SW480 (cell line): Measurements from ENCODE around the gene LILRA6.
"Not testable (repeated sequence)": the region's sequence is repeated elsewhere in the genome, so short reads cannot be mapped to it uniquely, and the experiment has no call there.

Source experiments
- DNase-seq: peaks from one replicate; pipeline ENCODE4 v3.0.0-alpha.2; 2016; ENCODE audit warnings: low spot score

Gene LILRA6

GRCh38 chr19:54242646-54243045 is at the start of gene LILRA6:
Gene LILRA6, minus strand, starts transcription at chr19:54242790.
- DNase-seq: not testable (repeated sequence)

- not testable (repeated sequence) for DNase-seq
These were observed 46.6 kb upstream of the LILRA6 start for GRCh38 chr19:54289160-54289559.

- DNase-seq: no peak
These were observed 44.9 kb upstream of the LILRA6 start for GRCh38 chr19:54287456-54287855.

- DNase-seq: not testable (repeated sequence)
These were observed 43.7 kb upstream of the LILRA6 start for GRCh38 chr19:54286283-54286682.

- not testable (repeated sequence) for DNase-seq
These were observed 43.0 kb upstream of the LILRA6 start for GRCh38 chr19:54285427-54286056.

GRCh38 chr19:54282686-54283470 is 40.3 kb upstream of the LILRA6 start:
- DNase-seq: no peak

GRCh38 chr19:54281729-54282075 is 39.1 kb upstream of the LILRA6 start:
- not testable (repeated sequence) for DNase-seq

- DNase-seq: no peak
These were observed 38.6 kb upstream of the LILRA6 start, which contains the start of gene LILRB2 for GRCh38 chr19:54281007-54281728. Gene LILRB2, minus strand, starts transcription at chr19:54281110. Its CDS starts 614 bp downstream, at chr19:54280496.

- not testable (repeated sequence) for DNase-seq
These were observed 37.9 kb upstream of the LILRA6 start for GRCh38 chr19:54280441-54280840.

GRCh38 chr19:54280025-54280424 is 37.4 kb upstream of the LILRA6 start:
- not testable (repeated sequence) for DNase-seq

GRCh38 chr19:54279406-54279962 is 36.9 kb upstream of the LILRA6 start:
- DNase-seq: no peak

- not testable (repeated sequence) for DNase-seq
These were observed 36.1 kb upstream of the LILRA6 start for GRCh38 chr19:54278571-54279195.

GRCh38 chr19:54278056-54278455 is 35.5 kb upstream of the LILRA6 start:
- not testable (repeated sequence) for DNase-seq

GRCh38 chr19:54277111-54277615 is 34.6 kb upstream of the LILRA6 start:
- DNase-seq: not testable (repeated sequence)

- DNase-seq: no peak
These were observed 33.4 kb upstream of the LILRA6 start for GRCh38 chr19:54275951-54276350.

GRCh38 chr19:54274516-54274915 is 31.9 kb upstream of the LILRA6 start:
- DNase-seq: not testable (repeated sequence)

- DNase-seq: no peak
These were observed 31.2 kb upstream of the LILRA6 start for GRCh38 chr19:54273821-54274220.

- DNase-seq: not testable (repeated sequence)
These were observed 29.6 kb upstream of the LILRA6 start for GRCh38 chr19:54272181-54272580.

- DNase-seq: not testable (repeated sequence)
These were observed 29.0 kb upstream of the LILRA6 start for GRCh38 chr19:54271587-54271986.

GRCh38 chr19:54271106-54271505 is 28.5 kb upstream of the LILRA6 start:
- no peak for DNase-seq

- no peak for DNase-seq
These were observed 26.3 kb upstream of the LILRA6 start for GRCh38 chr19:54268936-54269335.

GRCh38 chr19:54266133-54266532 is 23.5 kb upstream of the LILRA6 start:
- peak; percentile 82 for DNase-seq
